Measurements from ENCODE around the gene FIGLA.

FIGLA gene

DNA sequence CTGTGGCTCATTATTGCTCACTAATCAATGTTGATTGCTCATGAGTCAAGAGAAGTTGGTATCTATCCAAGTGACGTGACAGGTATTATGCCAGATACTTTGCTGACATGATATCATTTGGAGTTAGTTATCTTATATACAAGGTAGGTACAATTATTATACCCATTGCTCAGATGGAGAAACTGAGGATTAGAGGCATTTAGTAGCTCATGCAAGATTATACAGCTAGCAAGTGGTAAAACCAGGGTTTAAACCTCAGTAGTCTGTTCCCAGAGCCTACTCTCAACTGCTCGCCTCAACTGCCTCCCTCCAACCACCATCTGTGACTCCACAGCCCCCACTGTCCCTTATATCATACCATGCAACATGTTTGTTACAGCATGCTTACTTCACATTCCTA is 6.1 kb downstream of the FIGLA start:
- TF ChIP-seq MAX (IDR thresholded peaks at IDR 0.05; ENCODE audit: low read depth, low read length) (no peak), CTCF (IDR thresholded peaks at IDR 0.05; ENCODE audit: low read depth, low read length) (no peak), POLR2A (IDR thresholded peaks at IDR 0.05; ENCODE audit: extremely low read depth, insufficient read length) (no peak), MYC (IDR thresholded peaks at IDR 0.05; ENCODE audit: low read depth, low read length) (no peak)
- H3K4me3 ChIP-seq (ENCODE audit: low read depth, low read length), result no peak overlapping the region

DNA sequence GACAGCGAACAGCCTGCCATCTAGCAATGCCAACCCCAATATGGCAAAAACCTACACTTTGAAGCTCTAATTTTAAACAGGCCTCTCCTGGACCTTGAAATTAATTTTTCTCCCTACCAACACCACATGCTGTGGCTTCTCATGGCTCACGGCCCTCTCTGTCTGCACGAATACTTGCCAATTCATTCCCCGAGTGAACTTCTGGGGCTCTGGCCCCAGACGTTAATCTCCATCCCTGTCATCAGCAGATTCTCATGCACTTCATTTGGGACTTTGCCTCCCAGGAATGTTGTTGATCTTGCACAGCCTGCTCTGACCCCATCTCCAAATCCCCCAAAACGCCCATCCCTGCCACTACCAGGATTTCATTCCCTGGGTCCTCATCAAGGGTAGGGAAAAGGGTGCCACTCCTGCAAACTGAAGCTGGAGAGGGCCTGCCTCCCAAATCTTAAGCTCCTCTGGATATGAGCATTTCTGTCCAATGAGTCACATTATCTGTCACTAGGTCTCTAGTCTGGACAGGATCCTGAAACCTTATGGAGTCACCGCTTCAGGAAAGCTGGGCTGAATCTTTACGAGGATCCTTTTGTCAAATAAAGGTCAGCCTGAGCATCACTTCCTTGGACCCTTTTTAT is 10.4 kb downstream of the FIGLA start:
- DNase-seq (ENCODE audit: low read depth), result no peak
- no peak overlapping the region for H3K4me3 ChIP-seq (ENCODE audit: low read depth, low read length)
- TF ChIP-seq POLR2A (IDR thresholded peaks at IDR 0.05; ENCODE audit: extremely low read depth, insufficient read length) (no peak), MYC (IDR thresholded peaks at IDR 0.05; ENCODE audit: low read depth, low read length) (no peak), MAX (IDR thresholded peaks at IDR 0.05; ENCODE audit: low read depth, low read length) (no peak), CTCF (IDR thresholded peaks at IDR 0.05; ENCODE audit: low read depth, low read length) (no peak)

More for the DNA sequence above, 6.1 kb downstream of the FIGLA start:
- no peak for DNase-seq (ENCODE audit: low read depth)

- DNase-seq (ENCODE audit: low read depth), result no peak
- TF ChIP-seq MAX (IDR thresholded peaks at IDR 0.05; ENCODE audit: low read depth, low read length), result no peak
- TF ChIP-seq CTCF (IDR thresholded peaks at IDR 0.05; ENCODE audit: low read depth, low read length), result no peak
- TF ChIP-seq MYC (IDR thresholded peaks at IDR 0.05; ENCODE audit: low read depth, low read length), result no peak
- TF ChIP-seq POLR2A (IDR thresholded peaks at IDR 0.05; ENCODE audit: extremely low read depth, insufficient read length), result no peak
- no peak overlapping the region for H3K4me3 ChIP-seq (ENCODE audit: low read depth, low read length)
These were observed 11.0 kb downstream of the FIGLA start for GRCh38 chr2:70779491-70779890.

- no peak for TF ChIP-seq POLR2A (IDR thresholded peaks at IDR 0.05; ENCODE audit: extremely low read depth, insufficient read length)
- DNase-seq (ENCODE audit: low read depth), result no peak
- no peak overlapping the region for H3K4me3 ChIP-seq (ENCODE audit: low read depth, low read length)
These were observed 11.8 kb downstream of the FIGLA start for GRCh38 chr2:70778676-70779075.

DNA sequence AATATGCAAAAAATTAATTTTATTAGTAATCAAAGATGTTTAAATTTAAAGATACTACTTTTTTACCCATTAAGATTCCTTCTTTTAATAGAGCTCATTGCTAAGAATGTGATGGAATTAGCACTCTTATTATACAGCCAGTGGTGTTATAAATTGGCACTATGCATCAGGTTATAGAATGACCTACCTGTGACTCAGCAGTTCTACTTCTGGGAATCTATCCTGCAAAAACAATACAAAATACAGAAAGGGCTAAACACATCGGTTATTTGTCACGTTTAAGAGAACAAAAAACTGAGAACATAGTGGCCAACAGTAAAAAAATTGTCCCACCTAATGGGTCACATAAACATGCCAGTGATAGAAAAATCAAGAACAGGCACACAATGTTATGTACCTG is 13.0 kb downstream of the FIGLA start:
- DNase-seq (ENCODE audit: low read depth), result no peak
- H3K4me3 ChIP-seq (ENCODE audit: low read depth, low read length), result no peak overlapping the region
- TF ChIP-seq MYC (IDR thresholded peaks at IDR 0.05; ENCODE audit: low read depth, low read length) (no peak), CTCF (IDR thresholded peaks at IDR 0.05; ENCODE audit: low read depth, low read length) (no peak), POLR2A (IDR thresholded peaks at IDR 0.05; ENCODE audit: extremely low read depth, insufficient read length) (no peak), MAX (IDR thresholded peaks at IDR 0.05; ENCODE audit: low read depth, low read length) (no peak)

- DNase-seq (ENCODE audit: low read depth), result no peak
- no peak overlapping the region for H3K4me3 ChIP-seq (ENCODE audit: low read depth, low read length)
- no peak for TF ChIP-seq MYC (IDR thresholded peaks at IDR 0.05; ENCODE audit: low read depth, low read length)
- no peak for TF ChIP-seq CTCF (IDR thresholded peaks at IDR 0.05; ENCODE audit: low read depth, low read length)
- no peak for TF ChIP-seq POLR2A (IDR thresholded peaks at IDR 0.05; ENCODE audit: extremely low read depth, insufficient read length)
- no peak for TF ChIP-seq MAX (IDR thresholded peaks at IDR 0.05; ENCODE audit: low read depth, low read length)
These were observed 14.2 kb downstream of the FIGLA start for GRCh38 chr2:70776266-70776665.
